Activated CD4-positive, alpha-beta T cell treated with anti-CD3 and anti-CD28 coated beads, Interleukin-2, amount 10 ng/mL, durations not matched to agents 7 days and 5 days (primary cell): Measurements from ENCODE around the gene TMEM174. TPM values are rescaled to one million over a fixed set of nuclear protein-coding genes. Genes with fewer than 3 reads are reported as not detected.
A peak's percentile ranks its signal among the peaks of the same experiment; 100 is the strongest.

Source experiments
- CTCF ChIA-PET: fragments of 350-600 bp; sonication (Branson Sonifier 250); formaldehyde crosslinking; loops from one replicate; lab custom pipeline; 2021; ENCODE audit warnings: antibody characterized with exemption; lab: Charles Lee
- POLR2A ChIA-PET: fragments of 350-600 bp; sonication (Branson Sonifier 250); formaldehyde crosslinking; loops from one replicate; lab custom pipeline; 2021; ENCODE audit warnings: antibody characterized with exemption; lab: Charles Lee
- DNase-seq: peaks from one replicate; pipeline ENCODE4 v3.0.0-alpha.2; 2020
- H3K27ac Mint-ChIP-seq: one replicate; pipeline ENCODE4 v1.8.0; 2021; ENCODE audit warnings: mild to moderate bottlenecking, moderate library complexity, mixed read lengths
- H3K27me3 Mint-ChIP-seq: one replicate; pipeline ENCODE4 v1.8.0; 2021; ENCODE audit warnings: mixed read lengths
- H3K36me3 Mint-ChIP-seq: one replicate; pipeline ENCODE4 v1.8.0; 2021; ENCODE audit warnings: low read depth, mixed read lengths
- H3K4me1 Mint-ChIP-seq: one replicate; pipeline ENCODE4 v1.8.0; 2021; ENCODE audit warnings: mixed read lengths
- H3K4me3 Mint-ChIP-seq: one replicate; pipeline ENCODE4 v1.8.0; 2021; ENCODE audit warnings: mild to moderate bottlenecking, moderate library complexity, mixed read lengths
- H3K9me3 Mint-ChIP-seq: one replicate; pipeline ENCODE4 v1.8.0; 2021; ENCODE audit warnings: mixed read lengths
- total RNA-seq, 2 experiments: library from RNA; stranded (reverse); gene quantifications; one replicate each; pipeline ENCODE4 v1.2.3, GENCODE V29; 2021

The TMEM174 gene
- total RNA-seq, 2 experiments from 2014 or later, result not detected

DNA sequence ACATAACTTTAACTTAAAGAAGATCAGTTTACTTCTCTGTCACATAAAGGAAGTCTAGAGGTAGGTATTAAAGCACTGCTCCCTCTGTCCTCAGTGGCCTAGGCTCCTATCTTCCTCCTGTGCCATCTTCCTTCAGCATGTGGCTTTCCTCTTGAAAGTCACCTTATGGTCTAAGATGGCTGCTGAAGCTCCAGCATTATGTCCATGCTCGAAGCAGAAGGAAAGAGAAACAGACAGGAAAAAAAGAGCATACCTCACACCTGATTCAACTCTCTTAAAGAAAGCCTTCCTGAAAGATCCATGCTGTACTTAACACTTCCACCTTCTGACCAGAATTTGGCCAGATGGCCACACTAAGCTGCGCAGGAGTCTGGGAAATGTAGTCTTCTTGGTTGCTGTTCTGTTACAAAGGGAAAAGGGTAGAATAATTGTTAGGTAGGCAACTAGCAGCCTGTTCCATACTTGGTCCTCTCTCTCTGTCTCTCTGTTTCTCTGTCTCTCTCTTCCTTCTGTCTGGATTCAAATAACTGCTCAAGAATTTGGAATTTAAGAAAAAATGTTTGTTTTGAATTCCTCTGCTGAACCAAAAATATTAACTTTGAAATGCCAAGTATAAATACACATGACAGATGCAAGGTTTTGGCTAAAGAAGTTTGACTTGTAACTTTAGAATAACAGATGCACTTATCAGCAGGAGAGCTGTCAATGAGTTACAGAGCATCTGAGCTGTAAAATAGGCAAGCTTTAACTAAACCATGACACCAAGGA, 16.0 kb downstream of the TMEM174 start:
- ChIA-PET POLR2A (no interaction called here), CTCF (no interaction called here)
- no peak for DNase-seq
- Mint-ChIP-seq H3K36me3 (no peaks in the 10 kb centered on the region), H3K9me3 (peaks cover 3% of the 10 kb centered on the region), H3K27ac (no peak overlapping the region), H3K4me3 (no peak overlapping the region), H3K4me1 (no peaks in the 10 kb centered on the region), H3K27me3 (peaks cover 37% of the 10 kb centered on the region)

DNA sequence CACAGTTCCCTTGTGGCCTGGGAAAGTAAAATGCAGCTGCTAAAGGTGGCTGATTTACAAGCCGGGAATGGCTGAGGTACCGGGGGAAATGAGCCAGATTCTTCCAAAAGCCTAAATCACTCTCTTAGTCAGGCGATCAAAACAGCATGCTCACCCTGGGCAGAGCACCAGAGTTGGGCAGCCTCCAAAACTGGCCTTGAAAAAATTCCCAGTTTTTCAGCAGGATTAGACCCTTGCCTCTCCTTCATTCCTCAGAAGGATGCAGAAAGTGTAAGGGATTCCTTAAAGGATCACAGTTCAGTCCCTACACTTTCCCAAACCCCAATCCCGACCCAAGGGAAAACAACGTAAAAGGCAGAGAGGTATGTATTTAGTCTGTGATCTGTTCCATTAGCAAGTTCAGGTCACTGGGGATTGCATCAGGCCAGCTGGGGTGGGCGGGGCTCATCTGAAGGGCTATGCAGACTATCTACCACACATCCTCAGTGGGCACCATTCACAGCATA, 16.9 kb downstream of the TMEM174 start:
- no peaks in the 10 kb centered on the region for H3K4me1 Mint-ChIP-seq
- no peak overlapping the region for H3K4me3 Mint-ChIP-seq
- no peaks in the 10 kb centered on the region for H3K36me3 Mint-ChIP-seq
- no peak overlapping the region for H3K27ac Mint-ChIP-seq
- ChIA-PET CTCF (no interaction called here), POLR2A (no interaction called here)
- H3K27me3 Mint-ChIP-seq, result peaks cover 35% of the 10 kb centered on the region
- no peaks in the 10 kb centered on the region for H3K9me3 Mint-ChIP-seq
- DNase-seq, result no peak

- DNase-seq, result no peak
- Mint-ChIP-seq H3K27ac (no peak overlapping the region), H3K4me1 (no peaks in the 10 kb centered on the region), H3K4me3 (no peak overlapping the region), H3K27me3 (peaks cover 45% of the 10 kb centered on the region), H3K36me3 (no peaks in the 10 kb centered on the region), H3K9me3 (no peaks in the 10 kb centered on the region)
- CTCF ChIA-PET, result no interaction called here
- POLR2A ChIA-PET, result no interaction called here
These were observed 19.4 kb downstream of the TMEM174 start for GRCh38 chr5:73192370-73192769.

DNA sequence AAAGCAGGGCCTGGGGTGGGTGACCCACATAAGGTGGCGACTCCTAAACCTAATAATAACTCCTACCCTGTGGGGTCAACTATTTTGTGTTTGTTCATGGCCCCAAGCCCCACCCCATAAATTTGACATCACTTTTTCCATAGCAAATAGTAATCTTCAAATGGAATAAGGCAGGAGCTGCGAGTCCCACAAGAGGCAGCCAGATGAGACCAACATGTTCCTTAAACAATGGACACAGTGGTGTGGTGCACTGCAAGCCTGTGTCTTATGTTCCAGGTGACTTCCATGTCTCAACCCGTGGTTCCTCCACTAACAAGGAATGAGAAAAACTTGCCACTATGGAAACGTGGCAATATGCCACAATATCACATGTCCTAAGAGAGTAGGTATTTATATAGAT, 20.6 kb downstream of the TMEM174 start:
- Mint-ChIP-seq H3K9me3 (no peaks in the 10 kb centered on the region), H3K36me3 (no peaks in the 10 kb centered on the region), H3K27ac (no peak overlapping the region), H3K4me1 (no peaks in the 10 kb centered on the region), H3K27me3 (peaks cover 40% of the 10 kb centered on the region), H3K4me3 (no peak overlapping the region)
- DNase-seq, result no peak
- ChIA-PET POLR2A (no interaction called here), CTCF (no interaction called here)

DNA sequence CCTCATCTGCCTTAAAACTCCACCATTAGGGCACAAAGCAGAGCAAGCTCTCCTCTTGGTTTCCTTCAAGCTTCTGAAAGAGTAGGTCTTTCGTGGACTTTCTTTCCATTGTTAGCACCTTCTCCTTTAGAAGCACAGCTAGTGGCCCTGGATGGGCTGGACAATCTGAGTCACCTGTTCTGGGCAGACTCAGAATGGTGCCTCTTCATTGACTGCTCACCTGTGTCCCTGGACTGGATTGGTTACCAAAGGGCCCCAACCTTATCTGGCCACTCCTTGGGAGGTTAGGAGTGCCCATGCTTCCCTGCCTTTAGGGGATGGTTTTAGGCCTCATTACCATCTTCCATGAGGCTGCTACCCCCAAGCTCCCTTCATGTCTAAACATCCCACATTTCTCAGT, 23.2 kb downstream of the TMEM174 start:
- Mint-ChIP-seq H3K9me3 (no peaks in the 10 kb centered on the region), H3K4me1 (no peaks in the 10 kb centered on the region), H3K27ac (no peak overlapping the region), H3K36me3 (no peaks in the 10 kb centered on the region), H3K4me3 (no peak overlapping the region), H3K27me3 (peaks cover 44% of the 10 kb centered on the region)
- no peak for DNase-seq
- ChIA-PET CTCF (no interaction called here), POLR2A (no interaction called here)

- H3K27ac Mint-ChIP-seq, result no peak overlapping the region
- peaks cover 3% of the 10 kb centered on the region for H3K4me1 Mint-ChIP-seq
- H3K9me3 Mint-ChIP-seq, result no peaks in the 10 kb centered on the region
- POLR2A ChIA-PET, result no interaction called here
- CTCF ChIA-PET, result no interaction called here
- H3K36me3 Mint-ChIP-seq, result no peaks in the 10 kb centered on the region
- no peak for DNase-seq
- H3K4me3 Mint-ChIP-seq, result no peak overlapping the region
- H3K27me3 Mint-ChIP-seq, result peaks cover 50% of the 10 kb centered on the region
These were observed 24.8 kb downstream of the TMEM174 start for GRCh38 chr5:73197637-73198257.

GRCh38 chr5:73198833-73199592, 26.0 kb downstream of the TMEM174 start:
- no peak overlapping the region for H3K27ac Mint-ChIP-seq
- peaks cover 56% of the 10 kb centered on the region for H3K27me3 Mint-ChIP-seq
- no peak overlapping the region for H3K4me3 Mint-ChIP-seq
- no peaks in the 10 kb centered on the region for H3K36me3 Mint-ChIP-seq
- H3K9me3 Mint-ChIP-seq, result no peaks in the 10 kb centered on the region
- ChIA-PET POLR2A (no interaction called here), CTCF (no interaction called here)
- no peak for DNase-seq
- H3K4me1 Mint-ChIP-seq, result peaks cover 3% of the 10 kb centered on the region

DNA sequence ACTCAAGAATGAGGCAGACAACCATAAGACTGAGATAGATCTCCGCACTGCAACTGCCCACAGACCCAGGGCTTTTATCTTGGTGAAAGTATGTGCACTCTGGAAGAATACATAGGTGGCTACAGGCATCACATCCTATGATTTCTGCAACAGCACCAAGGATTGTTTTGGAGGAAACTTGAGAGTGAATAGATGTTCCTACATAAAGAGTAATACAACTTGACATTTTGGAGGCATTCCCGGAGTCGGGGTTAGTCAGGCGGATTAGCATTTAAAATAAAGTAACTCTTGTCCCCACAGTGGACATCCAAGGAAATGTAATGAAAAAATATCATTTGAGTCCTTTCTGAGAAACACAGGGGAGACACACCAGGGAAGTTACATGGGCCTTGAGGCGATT, 26.7 kb downstream of the TMEM174 start:
- Mint-ChIP-seq H3K9me3 (no peaks in the 10 kb centered on the region), H3K36me3 (no peaks in the 10 kb centered on the region), H3K4me1 (peaks cover 3% of the 10 kb centered on the region), H3K27ac (no peak overlapping the region), H3K27me3 (peaks cover 56% of the 10 kb centered on the region), H3K4me3 (no peak overlapping the region)
- CTCF ChIA-PET, result no interaction called here
- POLR2A ChIA-PET, result no interaction called here
- DNase-seq, result no peak

- no peak overlapping the region for H3K4me3 Mint-ChIP-seq
- CTCF ChIA-PET, result interaction anchor here (0.6 to 1.7 kb wide), 4 partner anchors 9 to 246 kb away, joined by 3 to 6 read pairs (median 4); partner anchors contain the start of gene FCHO2
- peaks cover 52% of the 10 kb centered on the region for H3K27me3 Mint-ChIP-seq
- POLR2A ChIA-PET, result no interaction called here
- no peaks in the 10 kb centered on the region for H3K9me3 Mint-ChIP-seq
- DNase-seq, result peak; percentile 60
- no peaks in the 10 kb centered on the region for H3K36me3 Mint-ChIP-seq
- H3K27ac Mint-ChIP-seq, result no peak overlapping the region
- H3K4me1 Mint-ChIP-seq, result peaks cover 3% of the 10 kb centered on the region
These were observed 28.8 kb downstream of the TMEM174 start for GRCh38 chr5:73201547-73202513.

DNA sequence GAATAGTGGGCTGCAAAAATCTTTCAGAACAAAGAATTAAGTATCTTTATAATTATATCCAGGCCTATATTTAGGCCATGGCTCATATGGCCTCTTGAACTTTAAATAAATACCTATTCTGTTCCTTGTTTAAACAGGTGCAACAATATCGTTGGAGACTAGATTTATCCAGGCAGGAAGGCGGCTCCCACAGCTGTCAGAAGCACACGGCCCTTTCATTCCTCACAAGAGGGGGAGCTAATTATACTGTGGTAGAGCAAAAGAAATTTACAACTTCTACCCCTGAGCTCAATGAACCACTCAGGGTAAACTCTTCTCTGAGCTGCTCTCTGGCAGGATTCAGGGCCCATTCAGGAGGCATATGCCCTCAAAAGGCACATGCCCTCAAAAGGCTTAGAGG, 31.3 kb downstream of the TMEM174 start:
- no peak overlapping the region for H3K27ac Mint-ChIP-seq
- H3K9me3 Mint-ChIP-seq, result peaks cover 5% of the 10 kb centered on the region
- H3K27me3 Mint-ChIP-seq, result peaks cover 55% of the 10 kb centered on the region
- CTCF ChIA-PET, result interaction anchor here (1.3 kb wide), 1 partner anchor 12 kb away, joined by 6 read pairs; no protein-coding TSS in a partner anchor
- peaks cover 3% of the 10 kb centered on the region for H3K4me1 Mint-ChIP-seq
- POLR2A ChIA-PET, result no interaction called here
- no peaks in the 10 kb centered on the region for H3K36me3 Mint-ChIP-seq
- DNase-seq, result no peak
- H3K4me3 Mint-ChIP-seq, result no peak overlapping the region

DNA sequence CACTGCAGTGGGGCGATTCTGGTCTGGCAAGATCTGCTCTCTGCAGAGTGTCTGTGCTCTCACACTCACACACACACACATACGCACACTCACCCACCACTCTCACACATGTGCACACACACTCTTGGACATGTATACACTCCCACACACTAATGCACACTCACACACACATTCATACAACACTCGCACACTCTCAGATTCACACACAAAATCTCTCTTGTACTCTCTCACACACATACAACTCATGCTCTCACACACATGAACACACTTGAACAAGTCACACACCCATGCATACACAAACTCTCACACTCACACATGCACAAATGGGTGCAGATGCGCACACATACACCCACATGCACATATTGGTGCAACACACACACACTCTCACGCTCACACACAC, 31.7 kb downstream of the TMEM174 start:
- ChIA-PET CTCF (interaction anchor here (1.3 kb wide), 1 partner anchor 11 kb away, joined by 6 read pairs; no protein-coding TSS in a partner anchor), POLR2A (no interaction called here)
- no peak for DNase-seq
- no peaks in the 10 kb centered on the region for H3K36me3 Mint-ChIP-seq
- H3K27me3 Mint-ChIP-seq, result peaks cover 53% of the 10 kb centered on the region
- H3K9me3 Mint-ChIP-seq, result peaks cover 8% of the 10 kb centered on the region
- no peak overlapping the region for H3K4me3 Mint-ChIP-seq
- no peak overlapping the region for H3K27ac Mint-ChIP-seq
- H3K4me1 Mint-ChIP-seq, result peaks cover 3% of the 10 kb centered on the region

DNA sequence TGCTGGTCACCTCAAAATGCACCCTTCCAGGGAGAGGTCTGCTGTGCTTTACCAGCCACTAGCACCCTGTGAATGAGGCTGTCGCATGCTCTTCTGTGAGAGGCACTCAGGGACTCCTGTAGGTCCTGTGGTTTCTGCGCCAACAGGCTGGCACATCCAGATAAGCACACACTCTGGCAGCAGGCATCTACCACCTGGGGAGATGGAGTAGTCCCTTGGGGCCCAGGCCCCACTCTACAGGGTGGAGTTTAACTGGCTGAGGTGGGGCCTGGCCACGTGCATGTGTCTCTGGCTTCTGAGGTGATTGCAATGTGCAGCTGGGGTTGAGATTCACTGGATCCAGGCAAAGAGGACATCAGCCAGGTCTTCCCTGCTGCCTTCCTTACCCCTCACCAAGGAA, 32.3 kb downstream of the TMEM174 start:
- ChIA-PET CTCF (no interaction called here), POLR2A (no interaction called here)
- Mint-ChIP-seq H3K27me3 (peaks cover 56% of the 10 kb centered on the region), H3K36me3 (no peaks in the 10 kb centered on the region), H3K4me3 (no peak overlapping the region), H3K27ac (no peak overlapping the region), H3K9me3 (peaks cover 13% of the 10 kb centered on the region), H3K4me1 (peaks cover 3% of the 10 kb centered on the region)
- no peak for DNase-seq
